GM12874 (cell line): ENCODE data around the gene TEAD1.

Source experiments
- TF ChIP-seq, protein P1 (sequence below): IDR thresholded peaks from 2 replicates; pipeline ENCODE4 v1.5.1; 2011; ENCODE audit warnings: low read depth, mild to moderate bottlenecking, control low read depth, low read length, moderate library complexity; ENCODE audit not compliant: insufficient read depth

Gene TEAD1

DNA sequence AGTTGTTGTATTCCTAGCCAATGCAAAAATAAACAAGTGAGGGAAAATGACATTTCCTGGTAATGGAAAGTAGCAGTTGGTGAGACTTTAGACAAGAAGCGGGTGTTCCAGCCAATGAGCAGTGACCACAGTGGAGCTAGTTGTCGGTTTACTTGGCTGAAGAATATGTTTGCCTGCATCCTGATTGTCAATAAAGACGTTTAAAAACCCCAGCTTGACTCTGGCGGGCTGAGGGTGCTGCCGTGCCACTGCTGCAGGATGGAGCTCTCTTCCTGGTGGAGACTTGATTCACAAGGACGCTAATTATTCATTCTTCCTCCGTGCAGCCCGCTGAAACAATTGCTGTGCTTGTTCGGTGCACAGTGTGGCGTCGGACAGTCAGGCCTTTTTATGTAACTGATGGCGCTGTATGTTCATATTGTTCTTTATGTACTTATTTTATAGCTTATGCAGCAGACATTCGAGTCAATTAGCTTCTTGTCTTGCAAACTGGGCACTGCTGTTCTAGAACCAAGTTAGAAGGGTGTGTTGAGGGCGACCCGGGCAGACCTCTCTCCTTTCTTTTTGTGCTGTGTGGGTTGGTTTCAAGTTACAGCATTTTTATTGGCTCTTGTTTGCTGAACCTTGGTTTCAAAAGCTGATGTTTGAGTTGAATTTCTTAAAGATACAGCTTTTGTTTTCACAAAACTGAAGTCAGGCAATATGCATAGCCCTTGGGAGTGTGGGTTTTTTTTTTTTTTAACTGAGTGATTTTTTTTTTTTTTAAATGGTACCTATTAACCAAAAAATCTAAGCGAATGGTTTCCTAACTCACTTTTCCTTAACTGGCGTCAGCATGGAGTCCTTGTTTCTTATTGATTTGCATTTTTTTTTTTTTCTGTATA is 153.9 kb downstream of the TEAD1 start:
- TF ChIP-seq, protein P1, sequence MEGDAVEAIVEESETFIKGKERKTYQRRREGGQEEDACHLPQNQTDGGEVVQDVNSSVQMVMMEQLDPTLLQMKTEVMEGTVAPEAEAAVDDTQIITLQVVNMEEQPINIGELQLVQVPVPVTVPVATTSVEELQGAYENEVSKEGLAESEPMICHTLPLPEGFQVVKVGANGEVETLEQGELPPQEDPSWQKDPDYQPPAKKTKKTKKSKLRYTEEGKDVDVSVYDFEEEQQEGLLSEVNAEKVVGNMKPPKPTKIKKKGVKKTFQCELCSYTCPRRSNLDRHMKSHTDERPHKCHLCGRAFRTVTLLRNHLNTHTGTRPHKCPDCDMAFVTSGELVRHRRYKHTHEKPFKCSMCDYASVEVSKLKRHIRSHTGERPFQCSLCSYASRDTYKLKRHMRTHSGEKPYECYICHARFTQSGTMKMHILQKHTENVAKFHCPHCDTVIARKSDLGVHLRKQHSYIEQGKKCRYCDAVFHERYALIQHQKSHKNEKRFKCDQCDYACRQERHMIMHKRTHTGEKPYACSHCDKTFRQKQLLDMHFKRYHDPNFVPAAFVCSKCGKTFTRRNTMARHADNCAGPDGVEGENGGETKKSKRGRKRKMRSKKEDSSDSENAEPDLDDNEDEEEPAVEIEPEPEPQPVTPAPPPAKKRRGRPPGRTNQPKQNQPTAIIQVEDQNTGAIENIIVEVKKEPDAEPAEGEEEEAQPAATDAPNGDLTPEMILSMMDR = no peak

DNA sequence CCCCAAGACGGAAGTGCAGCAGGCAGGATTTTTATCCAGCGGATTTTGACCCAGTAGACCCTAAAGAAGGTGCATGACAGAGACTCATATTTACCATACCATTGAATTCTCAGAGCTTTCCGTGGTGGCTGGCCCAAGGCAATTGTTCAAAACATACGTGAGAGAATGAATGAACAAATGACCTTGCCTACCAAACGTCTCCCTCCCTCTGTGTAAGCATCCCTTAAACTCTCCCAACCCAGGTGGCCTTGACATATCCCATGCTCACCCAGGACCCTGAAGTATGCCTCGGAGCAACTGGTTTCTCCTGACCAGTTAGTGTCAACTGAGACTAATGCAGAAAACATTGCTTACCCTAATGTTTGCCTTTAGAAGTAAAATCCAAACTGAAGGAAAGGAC is 154.9 kb downstream of the TEAD1 start:
- TF ChIP-seq, protein P1 = no peak

DNA sequence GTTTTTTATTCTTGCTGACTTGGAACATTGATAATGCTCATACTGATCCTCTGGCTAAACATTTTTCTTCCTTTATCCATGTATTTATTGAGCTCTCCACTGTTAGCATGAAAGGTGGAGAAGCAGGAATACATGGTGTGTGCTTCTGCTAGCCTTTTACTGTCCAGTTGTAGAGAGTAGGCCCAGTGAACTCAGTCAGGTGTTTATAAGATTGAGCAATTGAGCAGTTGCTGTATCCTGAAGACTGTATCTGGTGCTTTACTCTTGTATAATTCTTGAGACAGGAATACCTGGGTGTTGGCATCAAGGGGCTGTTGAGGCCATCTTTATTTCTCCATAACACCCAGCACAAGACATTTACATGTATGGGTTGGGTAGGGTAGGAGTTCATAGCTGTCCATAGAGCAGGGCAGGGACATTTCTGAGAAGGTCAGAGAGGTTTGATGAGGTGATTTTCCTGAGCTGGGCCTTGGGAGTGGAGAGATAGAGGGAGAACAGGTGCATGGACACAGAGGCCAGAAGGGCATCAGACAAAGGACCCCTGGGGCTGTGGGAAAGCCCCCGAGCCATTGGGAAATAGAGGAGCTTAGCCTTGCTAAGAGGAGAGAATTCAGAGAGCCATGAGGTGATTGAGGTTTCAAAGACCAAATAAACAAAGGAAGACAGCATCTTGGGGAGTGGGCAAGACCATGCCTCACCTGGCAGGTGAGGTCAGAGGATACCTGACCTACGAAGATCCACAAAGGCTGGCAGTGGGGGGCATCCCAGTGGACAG is 155.5 kb downstream of the TEAD1 start:
- TF ChIP-seq, protein P1 = no peak

DNA sequence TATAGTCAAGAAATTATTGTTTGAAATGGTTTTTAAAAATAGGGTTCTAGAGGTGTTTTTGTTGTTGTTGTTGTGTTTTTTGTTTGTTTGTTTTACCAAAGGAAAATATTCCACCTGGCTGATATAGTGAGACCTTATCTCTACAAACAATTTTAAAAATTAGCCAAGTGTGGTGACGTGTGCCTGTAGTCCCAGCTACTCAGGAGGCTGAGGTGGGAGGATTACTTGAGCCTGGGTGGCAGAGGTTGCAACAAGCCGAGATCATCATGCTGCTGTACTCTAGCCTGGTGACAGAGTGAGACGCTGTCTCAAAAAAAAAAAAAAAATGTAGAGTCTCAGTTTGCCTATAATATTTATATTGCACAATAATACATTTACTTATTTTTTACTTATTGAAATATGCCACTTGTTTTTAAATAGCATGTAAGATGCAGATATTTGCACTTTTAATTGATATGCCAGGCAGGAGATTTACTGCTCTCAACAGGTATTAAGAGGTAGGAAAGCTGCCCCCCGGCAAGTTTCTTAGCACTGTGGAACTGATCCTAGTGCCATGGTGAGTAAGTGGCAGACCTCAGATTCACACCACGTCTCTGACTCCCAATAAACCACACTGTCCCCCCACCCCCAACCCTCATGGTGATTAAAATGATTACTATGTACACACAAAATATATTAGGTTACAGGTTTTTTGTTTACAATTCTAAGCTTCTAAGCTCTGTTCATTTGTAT is 157.4 kb downstream of the TEAD1 start:
- TF ChIP-seq, protein P1 = no peak

DNA sequence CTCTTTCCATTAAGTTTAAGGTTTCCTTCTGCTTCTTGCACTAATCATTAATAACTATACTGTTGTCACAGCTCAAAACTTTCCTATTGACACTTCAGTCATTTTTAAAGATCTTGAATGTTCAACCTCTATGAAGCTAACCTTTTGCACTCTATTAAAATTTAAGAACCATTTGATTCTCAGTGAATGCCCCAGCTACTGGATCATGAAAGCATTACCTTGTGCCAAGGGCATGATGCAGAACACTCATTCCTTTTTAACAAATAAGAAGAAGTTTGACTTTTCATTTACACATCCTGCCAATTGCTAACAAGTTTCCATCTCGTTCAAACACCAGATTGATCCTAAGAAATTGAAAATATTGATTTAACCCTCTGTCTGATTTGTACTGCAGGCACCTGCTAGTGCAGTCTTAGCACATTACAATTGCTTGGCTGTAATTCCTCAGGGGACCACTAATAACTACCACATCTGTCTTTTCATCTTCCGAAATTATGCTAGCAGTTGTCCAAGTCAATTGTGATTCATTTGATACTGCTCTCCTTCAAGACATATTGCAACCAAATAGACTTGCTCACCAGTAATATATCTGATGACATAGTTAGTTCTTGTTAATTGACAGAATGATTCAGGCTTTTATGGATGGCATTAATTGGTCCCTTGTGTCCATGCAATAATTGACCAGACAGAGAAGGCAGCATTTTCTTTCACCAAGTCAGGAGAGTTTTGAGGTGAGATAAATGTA is 158.4 kb downstream of the TEAD1 start:
- TF ChIP-seq, protein P1 = no peak

DNA sequence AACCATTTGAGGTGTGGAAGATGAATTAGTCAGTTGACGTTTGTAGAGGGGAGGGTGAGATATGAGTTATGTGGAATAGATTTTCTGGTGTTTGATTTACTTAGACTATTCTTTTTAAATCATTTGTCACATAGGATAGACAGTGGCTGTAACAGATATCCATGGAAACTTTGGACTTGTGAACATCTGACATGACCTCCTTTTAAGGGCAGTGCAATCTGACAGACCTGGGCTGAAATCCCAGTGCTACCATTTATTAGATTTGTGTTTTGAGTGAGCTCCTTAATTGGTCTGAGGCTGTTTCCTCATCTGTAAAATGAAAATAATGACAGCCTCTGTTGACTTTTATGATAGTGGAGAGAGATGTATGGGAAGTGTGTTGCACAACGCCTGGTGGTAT is 159.9 kb downstream of the TEAD1 start:
- TF ChIP-seq, protein P1 = no peak
